Activated T-cell treated with anti-CD3 and anti-CD28 coated beads, Interleukin-2, amount 50 U/mL, for 24 hours (primary cell): ENCODE data around the gene SKIDA1.

Experiments used
- DNase-seq: peaks from one replicate; pipeline ENCODE4 v3.0.0-alpha.2; 2020
- H3K27ac Mint-ChIP-seq: 2 replicates; pipeline ENCODE4 v1.8.0; 2020; ENCODE audit warnings: mild to moderate bottlenecking, mixed read lengths
- H3K27me3 Mint-ChIP-seq: 2 replicates; pipeline ENCODE4 v1.8.0; 2020; ENCODE audit warnings: mixed read lengths
- H3K36me3 Mint-ChIP-seq: 2 replicates; pipeline ENCODE4 v1.8.0; 2020; ENCODE audit warnings: low read depth, mixed read lengths
- H3K4me1 Mint-ChIP-seq: 2 replicates; pipeline ENCODE4 v1.8.0; 2020; ENCODE audit warnings: low read depth, mixed read lengths
- H3K4me3 Mint-ChIP-seq: 2 replicates; pipeline ENCODE4 v1.8.0; 2020; ENCODE audit warnings: mild to moderate bottlenecking, moderate library complexity, mixed read lengths
- H3K9me3 Mint-ChIP-seq: 2 replicates; pipeline ENCODE4 v1.8.0; 2020; ENCODE audit warnings: mixed read lengths

Gene SKIDA1

DNA sequence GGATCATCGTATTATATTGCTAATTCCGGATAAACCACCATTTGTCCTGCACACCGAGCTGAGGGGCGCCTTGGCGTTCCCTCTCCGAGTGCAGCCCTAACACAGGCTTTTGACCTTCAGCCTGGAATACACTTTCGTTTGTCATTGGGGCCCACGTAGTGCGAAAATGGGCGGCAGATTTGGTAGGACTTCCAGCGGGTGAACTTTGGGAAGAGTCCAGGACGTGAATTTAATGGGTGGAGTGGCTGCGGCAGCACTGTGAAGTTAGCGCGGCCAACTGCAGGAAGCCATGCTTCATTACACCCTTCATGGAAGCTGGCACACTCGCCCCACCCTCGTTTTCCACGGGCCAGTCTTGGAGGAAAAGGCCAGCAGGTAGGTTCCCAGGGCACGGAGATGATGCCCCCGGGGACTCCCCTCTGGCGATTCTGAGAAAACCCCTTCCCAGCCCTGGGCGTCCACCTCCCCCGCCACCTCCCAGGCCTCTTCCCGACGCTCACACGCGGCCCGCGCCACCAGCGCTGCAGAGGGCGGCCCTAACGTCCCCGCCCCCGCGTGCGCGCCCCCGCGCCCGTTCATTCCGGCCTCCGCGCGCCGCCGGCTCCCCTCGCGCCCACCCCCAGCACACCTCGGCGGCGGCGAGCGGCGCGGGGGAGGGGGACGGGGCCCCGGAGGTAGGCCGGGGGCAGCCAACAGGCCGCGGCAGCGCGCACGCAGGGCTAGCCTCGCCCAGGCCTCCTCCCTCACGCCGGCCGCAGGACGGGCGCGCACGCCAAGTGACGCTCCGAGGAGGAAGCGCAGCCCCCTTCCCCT lies 8.2 kb upstream of the SKIDA1 start, which contains the start of gene MLLT10:
Gene MLLT10 (plus strand): TSS at position 766 of the 813 bp plus-strand sequence. CDS start 413 bp downstream, outside the sequence.
- peaks cover 27% of the 10 kb centered on the region for H3K36me3 Mint-ChIP-seq
- no peaks in the 10 kb centered on the region for H3K27me3 Mint-ChIP-seq
- peak within 1 kb of the TSS; percentile 83 for H3K4me3 Mint-ChIP-seq
- peaks cover 35% of the 10 kb centered on the region for H3K4me1 Mint-ChIP-seq
- peak; percentile 94 for DNase-seq
- H3K27ac Mint-ChIP-seq: peak within 1 kb of the TSS; percentile 95
- no peaks in the 10 kb centered on the region for H3K9me3 Mint-ChIP-seq

DNA sequence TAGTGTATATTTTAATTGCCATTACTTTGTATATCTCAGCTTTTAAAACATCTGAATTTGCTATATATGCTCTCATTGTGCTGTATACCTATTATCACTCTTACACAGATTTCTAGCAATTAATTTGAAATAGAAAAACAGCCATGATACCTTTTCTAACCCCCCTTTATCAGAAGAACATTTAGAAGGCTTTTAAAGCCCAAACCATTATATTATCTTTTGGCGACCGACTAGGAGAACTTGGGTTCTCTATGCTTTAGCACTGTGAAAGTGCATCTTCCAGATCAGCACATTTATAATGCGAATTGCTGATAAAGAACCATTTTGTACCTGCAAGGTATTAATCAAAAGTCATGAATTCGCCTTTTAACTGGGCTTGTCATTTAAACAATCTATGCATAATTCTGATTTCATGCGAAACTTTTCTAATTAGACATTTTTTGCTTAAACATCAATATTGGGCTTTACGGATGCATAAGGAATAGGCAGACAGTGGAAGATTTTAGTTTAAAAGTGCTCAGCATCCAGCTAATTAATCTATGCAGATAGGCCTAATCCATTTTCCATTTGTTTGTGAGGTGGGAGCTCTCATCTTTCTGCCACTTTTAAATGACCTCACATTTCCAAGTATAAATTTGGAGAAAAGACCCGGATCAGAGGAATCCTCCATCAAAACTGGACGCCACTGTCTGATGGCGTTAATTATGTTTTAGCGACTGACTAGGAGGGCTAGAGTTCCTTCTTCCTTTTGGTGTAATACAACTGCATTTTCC lies 7.4 kb upstream of the SKIDA1 start:
- H3K4me3 Mint-ChIP-seq: peak overlapping the region; percentile 83
- H3K27ac Mint-ChIP-seq: peak overlapping the region; percentile 95
- no peak for DNase-seq
- peaks cover 42% of the 10 kb centered on the region for H3K4me1 Mint-ChIP-seq
- H3K27me3 Mint-ChIP-seq: peaks cover 5% of the 10 kb centered on the region
- no peaks in the 10 kb centered on the region for H3K9me3 Mint-ChIP-seq
- peaks cover 20% of the 10 kb centered on the region for H3K36me3 Mint-ChIP-seq

DNA sequence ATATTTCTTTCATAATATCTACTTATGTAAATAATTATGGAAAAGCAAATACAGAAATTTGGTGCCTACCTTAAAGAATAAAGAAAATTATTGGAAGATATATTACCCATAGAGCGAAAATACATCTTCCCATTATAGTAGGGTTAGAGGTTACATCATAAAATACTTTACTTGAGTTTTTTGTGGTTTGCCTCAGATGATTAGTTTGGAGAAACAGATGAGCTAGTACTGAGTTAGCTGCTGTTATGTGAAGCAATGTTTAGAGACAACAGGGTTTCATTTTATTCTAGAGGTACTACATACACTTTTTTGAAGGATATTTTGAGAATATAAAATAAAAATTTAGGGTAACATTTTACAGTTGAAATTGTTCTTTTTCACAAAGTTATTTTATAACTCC lies 5.7 kb upstream of the SKIDA1 start:
- Mint-ChIP-seq H3K4me3 (no peak overlapping the region), H3K36me3 (peaks cover 9% of the 10 kb centered on the region), H3K4me1 (peaks cover 48% of the 10 kb centered on the region), H3K9me3 (no peaks in the 10 kb centered on the region), H3K27ac (no peak overlapping the region), H3K27me3 (peaks cover 6% of the 10 kb centered on the region)
- DNase-seq: no peak

DNA sequence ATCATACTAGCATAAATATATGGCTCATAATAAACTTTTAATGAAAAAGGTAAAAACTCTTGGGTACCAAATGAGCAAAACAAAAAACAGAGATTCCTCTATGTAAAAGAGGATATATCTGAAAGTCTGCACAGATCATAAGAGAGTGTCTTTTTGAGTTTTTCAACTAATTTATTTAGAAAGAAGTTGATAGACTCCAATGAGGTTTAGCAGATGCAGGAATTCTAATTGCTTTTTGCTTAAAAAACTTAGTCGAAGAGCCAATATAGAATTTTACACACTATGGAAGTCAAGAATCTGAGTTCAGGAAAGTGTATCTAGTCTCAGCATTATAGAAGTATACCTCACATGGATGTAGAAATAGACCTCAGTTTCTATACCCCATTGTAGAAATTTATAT lies 5.2 kb upstream of the SKIDA1 start:
- no peak overlapping the region for H3K27ac Mint-ChIP-seq
- H3K4me3 Mint-ChIP-seq: no peak overlapping the region
- peaks cover 8% of the 10 kb centered on the region for H3K36me3 Mint-ChIP-seq
- peaks cover 47% of the 10 kb centered on the region for H3K4me1 Mint-ChIP-seq
- no peaks in the 10 kb centered on the region for H3K9me3 Mint-ChIP-seq
- no peak for DNase-seq
- H3K27me3 Mint-ChIP-seq: peaks cover 6% of the 10 kb centered on the region

DNA sequence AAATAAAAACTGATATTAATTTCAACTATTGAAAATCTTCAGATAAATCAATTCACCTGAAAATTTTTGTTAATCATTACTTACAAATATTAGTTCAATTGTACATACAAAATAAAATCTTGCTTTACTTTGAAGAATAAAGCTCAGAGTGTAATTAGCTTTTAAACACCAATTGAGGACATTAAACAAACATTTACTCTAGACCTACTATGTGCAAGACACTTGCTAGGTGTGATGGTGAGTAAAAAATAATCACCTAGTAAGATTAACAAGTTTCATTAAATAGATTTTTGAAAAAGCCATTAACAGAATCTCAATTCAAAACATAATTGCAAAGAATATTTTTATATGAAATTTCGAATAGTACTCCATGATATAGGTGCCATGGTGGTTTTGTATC lies 4.7 kb upstream of the SKIDA1 start:
- Mint-ChIP-seq H3K4me1 (peaks cover 47% of the 10 kb centered on the region), H3K4me3 (no peak overlapping the region), H3K27ac (no peak overlapping the region), H3K36me3 (peaks cover 4% of the 10 kb centered on the region), H3K27me3 (peaks cover 7% of the 10 kb centered on the region), H3K9me3 (no peaks in the 10 kb centered on the region)
- DNase-seq: no peak

DNA sequence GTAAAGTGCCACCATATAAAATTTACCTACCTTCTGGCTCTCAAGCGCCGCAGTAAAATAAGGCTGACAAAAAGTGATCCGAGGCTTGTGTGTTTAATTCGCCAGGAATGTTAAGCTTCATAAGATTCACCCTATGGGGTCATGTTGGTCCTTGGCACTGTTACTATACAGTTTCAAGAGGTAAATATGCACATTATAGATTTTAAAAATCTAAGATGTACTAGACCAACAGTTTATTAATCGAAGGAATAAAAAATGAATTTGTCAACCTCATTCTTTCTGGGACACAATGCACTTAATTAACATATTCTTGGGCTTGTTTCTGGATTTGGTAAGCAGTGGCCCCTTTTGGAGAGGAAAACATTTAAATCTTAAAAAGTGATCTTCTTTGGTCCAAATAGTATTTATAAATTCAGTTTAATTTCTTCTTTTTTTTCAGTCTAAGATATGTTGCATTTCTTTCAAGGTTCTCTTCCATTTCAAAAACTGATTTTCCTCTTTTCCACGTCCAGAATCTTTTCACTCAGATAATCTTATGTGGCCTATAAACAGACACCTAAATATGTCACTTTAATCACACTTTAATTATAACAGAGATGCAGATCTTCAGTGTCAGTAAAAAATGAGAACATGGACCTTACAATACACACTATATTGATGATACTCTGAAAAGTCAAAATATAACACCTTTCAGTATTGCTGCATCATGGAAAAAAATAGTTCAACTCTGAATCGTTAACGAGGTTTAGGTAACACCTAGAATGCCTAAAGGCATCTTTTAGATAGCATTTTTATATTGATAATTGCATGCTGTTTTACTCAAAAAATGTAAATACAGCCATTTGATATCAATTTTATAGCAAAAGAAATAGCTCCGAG lies 3.8 kb upstream of the SKIDA1 start:
- Mint-ChIP-seq H3K27me3 (peaks cover 16% of the 10 kb centered on the region), H3K4me3 (no peak overlapping the region), H3K4me1 (peaks cover 53% of the 10 kb centered on the region), H3K36me3 (peaks cover 3% of the 10 kb centered on the region), H3K9me3 (no peaks in the 10 kb centered on the region), H3K27ac (no peak overlapping the region)
- no peak for DNase-seq

DNA sequence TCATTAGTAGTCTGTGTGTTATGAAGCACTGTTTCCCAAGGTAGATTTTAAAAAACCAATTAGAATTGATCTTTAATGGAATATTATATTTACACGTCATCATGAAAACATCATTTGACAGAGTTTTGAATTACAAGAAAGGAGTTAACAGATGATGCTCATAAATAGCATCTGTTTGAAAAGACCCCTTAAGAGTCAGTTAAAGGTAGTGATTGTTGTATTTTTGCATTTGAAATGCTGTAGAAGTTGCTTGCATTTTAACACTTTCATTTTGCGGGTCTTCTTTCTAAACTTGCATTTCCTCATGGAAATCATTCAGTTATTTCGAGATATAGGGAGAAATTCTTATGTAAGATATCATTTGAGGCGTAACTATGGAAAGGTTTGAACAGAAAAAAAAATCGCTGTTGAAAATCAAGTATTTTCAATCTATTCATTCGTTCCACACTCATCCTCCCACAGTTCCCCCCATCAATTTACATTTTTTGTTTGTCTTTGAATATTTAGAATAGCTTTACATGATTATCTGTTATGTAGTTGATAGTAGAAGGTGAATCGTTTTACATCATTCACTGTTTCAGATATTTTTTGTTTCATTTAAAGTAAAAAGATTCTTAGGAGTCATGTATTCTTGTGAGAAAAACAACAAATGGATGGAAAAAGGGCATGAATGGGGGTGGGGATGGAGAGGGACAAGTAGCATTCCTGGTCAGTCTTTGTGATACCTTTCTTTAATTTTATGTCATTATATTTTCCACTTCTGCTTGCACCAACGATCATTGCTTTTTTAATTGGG lies 3.0 kb upstream of the SKIDA1 start:
- no peak for DNase-seq
- Mint-ChIP-seq H3K27ac (peak overlapping the region; percentile 33), H3K4me3 (no peak overlapping the region), H3K9me3 (no peaks in the 10 kb centered on the region), H3K36me3 (no peaks in the 10 kb centered on the region), H3K4me1 (peaks cover 50% of the 10 kb centered on the region), H3K27me3 (peaks cover 20% of the 10 kb centered on the region)

DNA sequence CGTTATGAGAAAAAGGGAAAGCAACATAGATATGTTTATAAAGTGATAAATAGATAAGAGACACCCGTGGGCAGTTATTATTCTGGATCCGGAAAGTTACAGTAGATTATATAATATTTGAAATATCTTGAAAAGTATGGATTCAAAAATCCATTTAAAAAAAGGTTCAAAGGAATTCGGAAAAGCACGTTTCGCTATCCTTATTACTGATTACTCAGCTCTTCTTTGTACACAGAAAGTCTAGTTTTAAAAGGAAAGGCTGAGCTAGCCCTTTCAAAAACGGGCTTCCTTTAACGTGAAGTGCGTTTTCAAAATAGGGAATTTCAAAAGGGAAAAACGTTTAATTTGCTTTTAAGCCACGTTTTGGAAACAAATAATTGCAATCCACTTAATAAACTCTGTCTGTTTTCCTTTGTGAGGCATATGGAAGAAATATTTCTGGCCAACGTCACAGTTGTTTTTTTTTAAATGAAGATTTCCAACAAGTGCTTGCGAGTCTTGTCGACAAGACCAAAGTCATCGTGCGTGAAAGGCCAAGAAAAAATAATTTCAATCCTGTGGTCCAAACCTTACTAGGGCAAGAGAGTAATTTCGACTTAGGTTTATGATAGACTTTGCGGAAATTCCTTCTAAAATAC lies 2.2 kb upstream of the SKIDA1 start:
- H3K27me3 Mint-ChIP-seq: peaks cover 27% of the 10 kb centered on the region
- H3K4me3 Mint-ChIP-seq: peak overlapping the region; percentile 70
- no peaks in the 10 kb centered on the region for H3K9me3 Mint-ChIP-seq
- peaks cover 43% of the 10 kb centered on the region for H3K4me1 Mint-ChIP-seq
- DNase-seq: no peak
- H3K27ac Mint-ChIP-seq: peak overlapping the region; percentile 38
- H3K36me3 Mint-ChIP-seq: no peaks in the 10 kb centered on the region

DNA sequence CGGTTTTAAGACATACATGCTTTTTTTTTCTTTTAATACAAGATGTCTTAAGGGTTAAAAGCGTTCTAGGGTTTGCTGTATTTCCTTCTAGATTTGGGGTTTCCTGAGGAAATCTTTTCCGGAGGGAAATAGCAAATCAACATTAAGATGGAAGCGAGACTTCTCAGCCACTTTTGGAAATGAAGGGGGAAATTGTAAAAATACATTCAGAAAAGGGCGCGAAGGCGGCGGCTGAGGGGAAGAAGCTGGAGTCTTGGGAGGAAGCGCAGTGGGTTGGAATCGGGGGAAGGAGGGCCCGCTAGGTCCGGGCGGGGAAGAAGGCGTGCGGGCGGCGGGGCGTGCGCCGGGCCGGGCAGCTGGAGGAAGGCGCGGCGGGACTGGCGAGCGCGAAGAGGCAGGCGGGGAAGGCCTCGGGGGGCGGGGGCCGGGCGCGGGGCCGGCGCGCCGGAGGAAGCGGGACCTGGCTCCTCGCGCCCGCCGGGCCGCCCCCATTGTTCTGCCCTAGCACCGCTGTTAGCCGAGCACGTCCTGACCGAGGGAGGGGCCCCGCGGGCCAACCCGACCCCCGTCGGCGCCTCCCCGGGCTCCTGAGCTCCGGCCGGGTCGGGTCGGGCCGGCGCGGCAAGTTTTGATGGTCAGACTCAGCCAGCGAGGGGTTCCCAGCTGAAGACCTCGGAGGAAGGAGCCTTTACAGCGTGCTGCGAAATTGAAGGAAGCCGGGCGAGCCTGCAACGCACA lies 1.5 kb upstream of the SKIDA1 start:
- DNase-seq: peak; percentile 73
- Mint-ChIP-seq H3K4me3 (peak overlapping the region; percentile 79), H3K4me1 (peaks cover 41% of the 10 kb centered on the region), H3K27me3 (peaks cover 31% of the 10 kb centered on the region), H3K36me3 (no peaks in the 10 kb centered on the region), H3K9me3 (no peaks in the 10 kb centered on the region), H3K27ac (peak overlapping the region; percentile 94)

DNA sequence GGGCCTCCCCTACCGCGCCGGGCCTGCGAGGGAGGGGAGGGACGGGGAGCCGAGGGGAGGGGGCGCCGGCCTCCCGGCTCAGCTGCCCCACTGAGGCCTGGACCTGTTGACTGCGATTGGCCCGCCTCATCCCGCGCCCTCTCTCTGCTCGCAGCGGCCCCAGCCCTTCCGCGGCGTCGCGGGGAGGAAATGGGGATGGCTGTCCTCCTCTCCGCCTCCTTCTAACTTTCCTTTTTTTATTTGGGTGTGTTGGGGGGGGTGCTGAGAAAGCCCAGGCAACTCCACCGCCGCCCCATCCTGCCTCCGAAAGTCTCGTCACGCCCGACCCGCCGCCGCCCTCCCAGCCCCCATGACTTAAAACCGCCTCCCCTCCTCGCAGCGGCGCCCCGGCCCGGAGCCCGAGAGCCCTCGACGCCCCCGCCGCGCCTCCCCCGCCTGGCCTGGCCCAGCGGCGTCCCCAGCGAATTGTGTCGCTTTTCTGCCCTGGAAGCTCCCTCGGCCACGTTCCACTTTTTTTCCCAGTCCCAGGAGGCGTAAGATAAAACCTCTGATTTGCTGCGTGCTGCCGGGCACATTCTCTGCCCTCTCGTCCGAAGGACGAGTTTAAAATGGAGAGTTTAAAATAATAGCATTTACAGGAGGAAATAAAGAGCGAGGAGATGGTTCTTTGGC lies 842 bp upstream of the SKIDA1 start:
- Mint-ChIP-seq H3K4me1 (peaks cover 41% of the 10 kb centered on the region), H3K27me3 (peaks cover 37% of the 10 kb centered on the region)
- peak; percentile 82 for DNase-seq

DNA sequence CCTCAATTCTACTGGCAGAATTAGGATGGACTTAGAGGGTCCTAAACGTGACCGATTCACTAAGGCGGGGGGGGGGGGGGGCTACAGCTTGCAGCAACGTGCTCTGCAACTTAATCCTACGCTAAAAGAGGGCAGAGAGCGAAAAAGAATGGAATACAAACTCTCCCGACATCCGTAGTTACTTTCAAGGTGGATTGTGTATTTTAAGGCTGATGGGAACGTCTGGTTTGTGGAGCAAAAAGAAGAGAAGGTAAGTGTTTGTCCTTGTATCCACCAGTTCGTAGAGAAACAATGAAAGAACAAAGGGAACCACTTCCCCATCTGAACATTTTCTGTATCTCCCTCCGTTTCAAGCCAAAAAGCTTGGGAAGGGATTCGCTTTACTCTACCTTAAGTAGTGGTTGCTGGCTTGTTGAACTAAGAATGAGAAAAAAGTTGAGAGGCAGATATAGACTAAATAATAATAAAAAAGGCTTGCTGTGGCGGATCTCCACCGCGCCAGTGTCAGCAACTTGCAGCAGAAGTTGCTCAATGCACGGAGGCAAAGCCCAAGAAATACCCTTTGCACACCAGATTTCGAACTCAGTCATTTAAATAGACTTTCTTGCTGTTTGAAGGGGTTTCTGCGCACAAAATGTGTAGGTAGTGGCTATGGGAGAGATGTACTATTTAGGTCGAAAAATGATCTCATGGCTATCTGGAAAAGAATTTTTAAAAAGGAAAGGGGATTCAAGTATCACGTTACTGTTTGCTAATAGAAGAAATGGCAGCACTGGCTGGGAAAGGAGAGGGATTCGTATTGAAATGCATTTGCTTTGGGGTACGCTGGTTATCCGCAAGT lies 736 bp downstream of the SKIDA1 start:
- H3K36me3 Mint-ChIP-seq: no peaks in the 10 kb centered on the region
- peaks cover 52% of the 10 kb centered on the region for H3K27me3 Mint-ChIP-seq
- peak overlapping the region; percentile 81 for H3K4me3 Mint-ChIP-seq
- no peaks in the 10 kb centered on the region for H3K9me3 Mint-ChIP-seq
- peaks cover 44% of the 10 kb centered on the region for H3K4me1 Mint-ChIP-seq
- no peak for DNase-seq
- peak overlapping the region; percentile 89 for H3K27ac Mint-ChIP-seq

More for the DNA sequence above, 842 bp upstream of the SKIDA1 start:
- Mint-ChIP-seq H3K4me3 (peak overlapping the region; percentile 79), H3K9me3 (no peaks in the 10 kb centered on the region), H3K36me3 (no peaks in the 10 kb centered on the region), H3K27ac (peak overlapping the region; percentile 94)

DNA sequence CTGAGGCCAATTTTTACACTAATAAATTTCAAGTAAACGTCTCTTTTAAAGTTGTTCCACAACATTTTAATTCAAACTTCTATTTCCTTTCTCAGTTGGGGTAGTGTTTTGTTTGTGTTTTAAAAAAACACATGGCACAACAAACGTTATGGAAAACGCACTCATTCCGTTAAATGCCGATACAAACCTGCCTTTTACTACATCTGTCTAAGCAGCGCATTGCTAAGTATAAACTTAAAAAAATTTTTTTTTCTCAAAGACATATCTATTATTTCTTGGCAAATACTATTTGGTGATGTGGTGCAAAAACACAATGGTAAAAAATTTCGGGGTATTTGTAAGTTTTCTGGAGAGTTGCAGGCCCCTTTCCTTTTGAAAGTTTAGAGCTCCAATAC lies 1.4 kb downstream of the SKIDA1 start:
- no peak overlapping the region for H3K27ac Mint-ChIP-seq
- H3K4me1 Mint-ChIP-seq: peaks cover 47% of the 10 kb centered on the region
- peaks cover 58% of the 10 kb centered on the region for H3K27me3 Mint-ChIP-seq
- no peaks in the 10 kb centered on the region for H3K36me3 Mint-ChIP-seq
- H3K4me3 Mint-ChIP-seq: no peak overlapping the region
- no peak for DNase-seq
- no peaks in the 10 kb centered on the region for H3K9me3 Mint-ChIP-seq
